Skeletal muscle satellite cell (primary cell): ENCODE data around the gene FNDC1.

Experiments
- H3K27me3 ChIP-seq: 2 replicates; pipeline ENCODE4 v1.7.0; 2013; ENCODE audit warnings: low read length; ENCODE audit not compliant: control insufficient read depth, insufficient read depth
- H3K36me3 ChIP-seq: 2 replicates; pipeline ENCODE4 v1.7.0; 2013; ENCODE audit warnings: mild to moderate bottlenecking, control low read depth, low read length; ENCODE audit not compliant: insufficient read depth
- H3K4me1 ChIP-seq: 2 replicates; pipeline ENCODE4 v1.7.0; 2013; ENCODE audit warnings: low read length; ENCODE audit not compliant: control insufficient read depth, insufficient read depth
- H3K4me2 ChIP-seq: 2 replicates; pipeline ENCODE4 v1.7.0; 2013; ENCODE audit warnings: mild to moderate bottlenecking, low read length
- H3K4me3 ChIP-seq: 2 replicates; pipeline ENCODE4 v1.7.0; 2013; ENCODE audit warnings: low read length
- H3K9ac ChIP-seq: 2 replicates; pipeline ENCODE4 v1.7.0; 2013; ENCODE audit warnings: mild to moderate bottlenecking, low read depth, low read length, moderate library complexity
- H3K9me3 ChIP-seq: replicated peaks from 2 replicates; pipeline ENCODE4 v1.7.0; 2013; ENCODE audit warnings: mild to moderate bottlenecking, control low read depth, low read length

Gene FNDC1

GRCh38 chr6:159213405-159213804 lies 44.2 kb downstream of the FNDC1 start:
- Histone ChIP-seq H3K27me3 (no peaks in the 10 kb centered on the region), H3K4me1 (no peaks in the 10 kb centered on the region), H3K9me3 (no peaks in the 10 kb centered on the region), H3K4me2 (no peak overlapping the region), H3K36me3 (no peaks in the 10 kb centered on the region), H3K9ac (no peak overlapping the region), H3K4me3 (no peak overlapping the region)

- no peak overlapping the region for H3K4me3 ChIP-seq
- H3K9me3 ChIP-seq, result no peaks in the 10 kb centered on the region
- H3K4me2 ChIP-seq, result no peak overlapping the region
- no peaks in the 10 kb centered on the region for H3K36me3 ChIP-seq
- no peaks in the 10 kb centered on the region for H3K27me3 ChIP-seq
- no peaks in the 10 kb centered on the region for H3K4me1 ChIP-seq
- H3K9ac ChIP-seq, result no peak overlapping the region
Measured at GRCh38 chr6:159214281-159214680, 45.1 kb downstream of the FNDC1 start.

- H3K9ac ChIP-seq, result no peak overlapping the region
- no peak overlapping the region for H3K4me2 ChIP-seq
- H3K4me1 ChIP-seq, result no peaks in the 10 kb centered on the region
Measured at GRCh38 chr6:159217595-159218275, 48.5 kb downstream of the FNDC1 start.

GRCh38 chr6:159220093-159220492 lies 50.9 kb downstream of the FNDC1 start:
- Histone ChIP-seq H3K9ac (no peak overlapping the region), H3K27me3 (peaks cover 17% of the 10 kb centered on the region), H3K4me1 (no peaks in the 10 kb centered on the region), H3K4me3 (no peak overlapping the region), H3K36me3 (no peaks in the 10 kb centered on the region), H3K9me3 (no peaks in the 10 kb centered on the region), H3K4me2 (no peak overlapping the region)

More at GRCh38 chr6:159217595-159218275, 48.5 kb downstream of the FNDC1 start:
- H3K27me3 ChIP-seq, result peaks cover 17% of the 10 kb centered on the region
- H3K36me3 ChIP-seq, result no peaks in the 10 kb centered on the region
- H3K4me3 ChIP-seq, result no peak overlapping the region
- no peaks in the 10 kb centered on the region for H3K9me3 ChIP-seq

GRCh38 chr6:159221486-159222170 lies 52.4 kb downstream of the FNDC1 start:
- H3K27me3 ChIP-seq, result peaks cover 17% of the 10 kb centered on the region
- no peak overlapping the region for H3K4me2 ChIP-seq
- H3K9me3 ChIP-seq, result no peaks in the 10 kb centered on the region
- H3K36me3 ChIP-seq, result no peaks in the 10 kb centered on the region
- H3K9ac ChIP-seq, result no peak overlapping the region
- H3K4me3 ChIP-seq, result no peak overlapping the region
- H3K4me1 ChIP-seq, result no peaks in the 10 kb centered on the region

GRCh38 chr6:159224452-159224851 lies 55.3 kb downstream of the FNDC1 start:
- Histone ChIP-seq H3K4me2 (no peak overlapping the region), H3K4me3 (no peak overlapping the region), H3K9ac (no peak overlapping the region), H3K36me3 (no peaks in the 10 kb centered on the region), H3K27me3 (peaks cover 17% of the 10 kb centered on the region), H3K9me3 (no peaks in the 10 kb centered on the region), H3K4me1 (no peaks in the 10 kb centered on the region)

- no peak overlapping the region for H3K4me2 ChIP-seq
- H3K4me1 ChIP-seq, result no peaks in the 10 kb centered on the region
- H3K9me3 ChIP-seq, result no peaks in the 10 kb centered on the region
- H3K36me3 ChIP-seq, result no peaks in the 10 kb centered on the region
- H3K4me3 ChIP-seq, result no peak overlapping the region
- no peak overlapping the region for H3K9ac ChIP-seq
- peaks cover 19% of the 10 kb centered on the region for H3K27me3 ChIP-seq
Measured at GRCh38 chr6:159229651-159230051, 60.5 kb downstream of the FNDC1 start.

GRCh38 chr6:159232106-159232645 lies 63.0 kb downstream of the FNDC1 start:
- Histone ChIP-seq H3K9me3 (no peaks in the 10 kb centered on the region), H3K9ac (no peak overlapping the region), H3K4me2 (no peak overlapping the region), H3K4me1 (no peaks in the 10 kb centered on the region), H3K4me3 (no peak overlapping the region), H3K27me3 (peaks cover 32% of the 10 kb centered on the region), H3K36me3 (no peaks in the 10 kb centered on the region)

GRCh38 chr6:159232751-159233150 lies 63.6 kb downstream of the FNDC1 start:
- Histone ChIP-seq H3K4me1 (no peaks in the 10 kb centered on the region), H3K36me3 (no peaks in the 10 kb centered on the region), H3K4me2 (no peak overlapping the region), H3K9ac (no peak overlapping the region), H3K9me3 (no peaks in the 10 kb centered on the region), H3K27me3 (peaks cover 32% of the 10 kb centered on the region), H3K4me3 (no peak overlapping the region)

GRCh38 chr6:159233365-159234101 lies 64.3 kb downstream of the FNDC1 start:
- H3K4me1 ChIP-seq, result no peaks in the 10 kb centered on the region
- H3K4me3 ChIP-seq, result no peak overlapping the region
- H3K9ac ChIP-seq, result no peak overlapping the region
- no peaks in the 10 kb centered on the region for H3K36me3 ChIP-seq
- no peaks in the 10 kb centered on the region for H3K9me3 ChIP-seq
- H3K4me2 ChIP-seq, result no peak overlapping the region
- H3K27me3 ChIP-seq, result peaks cover 32% of the 10 kb centered on the region

- Histone ChIP-seq H3K4me1 (no peaks in the 10 kb centered on the region), H3K4me3 (no peak overlapping the region), H3K36me3 (no peaks in the 10 kb centered on the region), H3K27me3 (peaks cover 32% of the 10 kb centered on the region), H3K4me2 (no peak overlapping the region), H3K9me3 (no peaks in the 10 kb centered on the region), H3K9ac (no peak overlapping the region)
Measured at GRCh38 chr6:159234102-159234553, 64.9 kb downstream of the FNDC1 start.
